Skeletal muscle cell (primary cell): ENCODE data around the gene RAB21.
"Not testable (repeated sequence)": the region's sequence is repeated elsewhere in the genome, so short reads cannot be mapped to it uniquely, and the experiment has no call there.

Experiments
- DNase-seq: peaks from one replicate; pipeline ENCODE4 v3.0.0-alpha.2; 2010; ENCODE audit warnings: low read depth
- H3K4me3 ChIP-seq: 2 replicates; pipeline ENCODE4 v1.5.1; 2011; ENCODE audit warnings: low read depth, mild to moderate bottlenecking, control low read depth, low read length, moderate library complexity

The RAB21 gene

DNA sequence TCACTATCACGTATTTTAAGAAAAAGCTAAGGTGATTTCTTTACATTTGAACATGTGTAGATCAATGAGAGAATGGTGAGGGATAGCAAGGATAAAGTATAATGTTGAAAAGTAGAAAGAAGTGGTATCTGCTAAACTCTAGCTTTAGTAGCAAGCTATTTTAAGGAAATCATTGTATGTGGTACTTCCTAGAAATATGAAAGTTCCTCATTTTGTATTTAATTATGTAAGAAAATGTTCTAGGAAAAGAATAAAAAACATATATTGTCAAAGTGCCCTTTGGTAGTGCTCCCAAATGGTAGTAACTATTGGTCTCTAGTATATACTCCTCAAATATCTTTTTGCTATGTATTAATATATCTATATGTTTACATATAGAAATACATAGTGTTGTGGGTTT, 35.7 kb downstream of the RAB21 start:
- DNase-seq, result no peak
- H3K4me3 ChIP-seq, result no peak overlapping the region

DNA sequence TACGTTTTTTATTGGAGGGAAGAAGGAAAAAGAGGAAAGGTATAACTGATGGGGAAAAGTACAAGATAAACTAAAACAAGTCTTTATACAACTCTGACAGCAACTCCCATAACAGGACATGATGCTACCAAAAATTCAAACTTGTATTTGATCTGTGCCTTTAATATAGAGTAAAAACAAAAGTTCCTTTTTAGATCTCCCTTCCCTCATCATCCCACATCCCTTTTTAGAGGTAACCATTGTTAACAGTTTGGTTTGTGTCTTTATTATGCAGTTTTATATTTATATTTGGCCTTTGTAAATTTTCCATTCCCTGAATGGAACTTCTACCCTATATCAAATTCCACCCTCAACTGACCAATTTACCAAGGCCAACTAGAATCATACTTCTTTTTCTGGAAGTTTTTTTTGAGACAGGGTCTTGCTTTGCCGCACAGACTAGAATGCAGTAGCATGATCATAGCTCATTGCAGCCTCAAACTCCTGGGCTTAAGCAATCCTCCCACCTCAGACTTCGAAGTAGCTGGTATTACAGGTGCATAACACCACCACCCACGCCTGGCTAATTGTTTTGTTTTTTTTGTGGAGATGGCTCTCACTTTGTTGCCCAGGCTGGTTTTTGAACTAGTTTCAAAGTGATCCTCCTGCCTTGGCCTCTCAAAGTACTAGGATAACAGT, 36.9 kb downstream of the RAB21 start:
- no peak for DNase-seq
- no peak overlapping the region for H3K4me3 ChIP-seq

- DNase-seq, result no peak
Observed at GRCh38 chr12:71792599-71792998, 37.9 kb downstream of the RAB21 start.

GRCh38 chr12:71795901-71796300, 41.2 kb downstream of the RAB21 start:
- DNase-seq, result no peak
- no peak overlapping the region for H3K4me3 ChIP-seq

More at GRCh38 chr12:71792599-71792998, 37.9 kb downstream of the RAB21 start:
- H3K4me3 ChIP-seq, result no peak overlapping the region

- H3K4me3 ChIP-seq, result no peak overlapping the region
- no peak for DNase-seq
Observed at GRCh38 chr12:71797531-71797930, 42.9 kb downstream of the RAB21 start.

DNA sequence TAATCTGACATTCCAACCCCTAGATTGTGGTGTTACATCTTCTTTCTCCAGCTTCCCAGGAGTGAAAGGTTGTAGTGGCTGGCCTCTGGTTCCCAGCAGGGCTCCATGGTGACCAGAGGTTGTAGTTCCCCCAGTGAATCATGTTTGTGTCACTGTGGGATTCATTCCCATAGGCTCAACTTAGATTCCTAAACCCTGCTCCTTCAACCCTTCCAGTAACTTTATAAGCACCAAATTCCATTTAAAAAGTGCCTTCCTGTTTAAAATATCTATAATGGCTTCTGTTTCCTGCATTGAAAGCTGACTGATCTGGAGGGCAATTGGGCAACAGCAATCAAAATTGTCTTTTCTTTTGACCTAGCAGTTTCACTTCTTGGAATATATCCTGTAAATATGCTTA, 44.4 kb downstream of the RAB21 start:
- no peak overlapping the region for H3K4me3 ChIP-seq
- DNase-seq, result peak; percentile 4

- no peak for DNase-seq
- no peak overlapping the region for H3K4me3 ChIP-seq
Observed at GRCh38 chr12:71800177-71800576, 45.5 kb downstream of the RAB21 start.

DNA sequence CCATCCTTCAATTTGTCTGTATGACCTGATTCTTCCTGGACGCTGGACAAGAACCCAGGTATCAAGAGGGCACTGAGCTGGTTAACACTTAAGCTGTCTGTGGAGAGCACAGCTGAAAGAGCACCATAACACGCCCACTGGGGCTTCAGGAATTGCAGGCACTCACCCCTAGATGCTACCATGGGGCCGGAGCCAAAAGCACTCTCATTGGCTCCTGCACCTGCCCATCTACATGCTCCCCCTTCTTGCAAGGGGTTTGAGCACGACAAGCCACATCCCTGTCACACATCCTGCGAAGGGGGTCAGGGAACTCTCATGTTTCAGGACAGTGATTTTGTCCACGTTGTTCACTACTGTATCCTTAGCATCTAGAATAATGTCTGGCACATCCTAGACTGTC, 49.8 kb downstream of the RAB21 start:
- DNase-seq, result no peak
- H3K4me3 ChIP-seq, result no peak overlapping the region

DNA sequence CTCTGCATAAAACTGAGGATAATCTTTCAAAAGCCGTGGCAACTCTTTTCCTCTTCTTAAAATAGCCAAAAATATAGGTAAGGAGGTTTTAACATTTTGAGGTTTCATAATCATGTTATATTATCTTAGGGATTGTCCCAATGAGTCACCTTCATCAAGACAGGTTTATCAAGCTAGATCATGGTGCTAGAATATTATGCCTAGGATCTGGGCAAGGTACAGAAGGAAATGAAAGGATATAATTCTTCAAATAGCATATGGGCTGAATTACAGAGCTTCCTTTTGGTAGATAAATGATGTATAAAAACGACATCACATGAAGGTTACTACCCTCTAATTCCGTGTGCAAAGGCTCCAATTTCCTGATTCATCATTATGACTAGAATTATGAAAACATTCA, 56.3 kb downstream of the RAB21 start:
- H3K4me3 ChIP-seq, result no peak overlapping the region
- DNase-seq, result no peak

GRCh38 chr12:71815242-71815641, 60.6 kb downstream of the RAB21 start:
- not testable (repeated sequence) for DNase-seq, H3K4me3 ChIP-seq

DNA sequence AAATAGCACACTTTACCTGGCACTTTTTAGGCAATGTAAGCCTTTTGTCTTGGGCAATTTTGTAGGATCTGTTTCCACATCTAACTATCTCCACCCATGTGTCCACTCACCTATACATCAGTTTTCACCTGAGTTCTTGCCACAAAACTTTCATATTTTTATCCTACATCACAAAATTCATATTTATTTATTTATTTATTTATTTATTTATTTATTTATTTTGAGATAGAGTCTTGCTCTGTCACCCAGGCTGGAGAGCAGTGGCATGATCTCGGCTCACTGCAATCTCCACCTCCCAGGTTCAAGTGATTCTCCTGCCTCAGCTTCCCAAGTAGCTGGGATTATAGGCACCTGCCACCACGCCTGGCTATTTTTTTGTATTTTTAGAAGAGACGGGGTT, 67.4 kb downstream of the RAB21 start:
- not testable (repeated sequence) for H3K4me3 ChIP-seq, DNase-seq

- no peak for DNase-seq
Observed at GRCh38 chr12:71828813-71829212, 74.2 kb downstream of the RAB21 start.

GRCh38 chr12:71837356-71837755, 82.7 kb downstream of the RAB21 start:
- no peak for DNase-seq
- H3K4me3 ChIP-seq, result no peak overlapping the region

More at GRCh38 chr12:71828813-71829212, 74.2 kb downstream of the RAB21 start:
- H3K4me3 ChIP-seq, result no peak overlapping the region

DNA sequence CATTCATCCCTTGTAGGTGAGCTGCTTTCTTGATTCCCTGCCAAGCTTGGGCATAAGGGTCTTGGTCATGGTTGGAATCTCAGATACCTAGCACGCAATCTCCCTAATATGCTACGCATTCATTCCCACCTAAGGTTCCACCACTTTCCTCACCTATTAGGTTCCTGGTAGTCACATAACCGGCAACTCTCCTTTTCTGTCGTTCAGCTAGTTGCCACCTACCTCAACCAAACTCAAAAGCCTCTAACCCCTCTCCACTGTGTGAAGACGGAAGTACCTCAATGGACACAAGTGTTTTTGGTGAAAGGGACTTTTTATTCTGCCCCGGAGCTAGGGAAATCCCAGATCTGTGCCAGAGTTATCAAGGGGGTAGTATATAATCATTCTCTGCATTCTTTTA, 83.6 kb downstream of the RAB21 start:
- no peak overlapping the region for H3K4me3 ChIP-seq
- DNase-seq, result no peak

GRCh38 chr12:71838676-71839075, 84.0 kb downstream of the RAB21 start:
- DNase-seq, result no peak
- H3K4me3 ChIP-seq, result no peak overlapping the region

DNA sequence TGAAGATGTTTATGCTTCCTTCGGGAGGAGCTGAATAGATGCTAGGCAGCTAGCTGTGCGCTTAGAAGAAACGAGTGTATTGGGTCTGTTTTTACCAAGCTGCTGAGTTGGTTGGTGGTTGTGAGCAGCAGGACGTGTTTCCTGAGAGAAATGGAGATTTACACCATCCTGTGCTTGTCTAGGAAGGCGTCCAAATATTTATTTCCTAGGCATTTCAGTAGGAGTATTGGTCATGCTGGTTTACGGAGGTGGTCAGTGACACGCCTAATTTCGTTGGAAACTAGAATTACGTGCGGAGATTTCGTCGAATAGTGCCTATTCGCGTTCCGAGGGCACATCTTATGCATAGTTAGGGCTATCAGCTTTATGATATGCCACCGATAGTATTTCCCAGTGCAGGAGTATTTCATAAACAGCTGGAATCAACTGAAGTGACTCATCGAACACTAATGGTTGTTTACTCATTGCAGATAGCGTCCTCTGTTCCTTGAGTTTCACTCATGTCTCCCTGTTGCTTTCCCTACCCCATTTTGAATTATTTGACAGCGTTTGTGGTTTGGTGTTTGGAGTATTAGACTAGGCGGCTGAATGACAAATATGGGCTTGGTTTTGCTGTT, 85.7 kb downstream of the RAB21 start:
- peak; percentile 46 for DNase-seq
- peak overlapping the region; percentile 86 for H3K4me3 ChIP-seq

DNA sequence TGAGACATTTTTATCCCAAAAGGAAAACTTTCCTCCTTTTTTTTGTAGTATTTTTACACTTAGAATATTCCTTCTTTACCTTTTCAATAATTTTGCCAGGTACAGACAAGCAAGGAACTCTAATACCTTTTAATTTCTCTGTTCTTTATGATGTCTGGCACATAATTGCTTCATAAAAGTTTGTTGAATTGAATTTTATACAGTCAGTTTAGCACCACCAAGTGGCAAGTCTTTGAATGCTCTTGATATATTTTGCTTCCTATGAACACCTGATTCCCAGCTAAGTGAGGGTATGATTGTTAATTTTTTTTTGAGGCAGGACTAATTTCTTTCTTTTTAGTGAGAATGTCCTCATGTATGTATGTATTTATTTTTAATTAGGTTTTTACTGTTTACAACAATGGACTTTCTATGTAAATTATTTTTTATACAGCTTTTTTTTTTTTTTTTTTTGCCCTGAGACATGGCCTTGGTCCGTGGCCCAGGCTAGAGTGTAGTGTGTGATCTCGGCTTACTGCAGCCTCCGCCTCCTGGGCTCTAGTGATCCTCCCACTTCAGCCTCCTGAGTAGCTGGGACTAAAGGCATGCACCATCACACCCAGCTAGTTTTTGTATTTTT, 91.8 kb downstream of the RAB21 start:
- DNase-seq, result no peak
- no peak overlapping the region for H3K4me3 ChIP-seq

GRCh38 chr12:71848212-71848611, 93.5 kb downstream of the RAB21 start:
- no peak for DNase-seq
- no peak overlapping the region for H3K4me3 ChIP-seq

- H3K4me3 ChIP-seq, result no peak overlapping the region
- DNase-seq, result no peak
Observed at GRCh38 chr12:71849109-71849851, 94.6 kb downstream of the RAB21 start.
